PC-3 (cell line): ENCODE measurements around the gene CDKN1B.

Experiments used
- EZH2 ChIP-seq: fragments of 300-600 bp; sonication (generic); IDR thresholded peaks from one replicate; pipeline ENCODE4 v1.6.1; 2017; ENCODE audit warnings: antibody characterized with exemption, mild to moderate bottlenecking, low read length; ENCODE audit not compliant: unreplicated experiment
- EZH2phosphoT487 ChIP-seq: fragments of 300-600 bp; sonication (generic); IDR thresholded peaks from 2 replicates; pipeline ENCODE4 v1.6.1; 2018; ENCODE audit warnings: mild to moderate bottlenecking, antibody characterized with exemption, low read length, borderline replicate concordance
- TF ChIP-seq, protein P1 (sequence below): fragments of 300-600 bp; sonication (generic); conservative IDR thresholded peaks from 2 replicates; pipeline ENCODE4 v1.5.1; 2017; ENCODE audit warnings: antibody characterized with exemption, low read depth, mild to moderate bottlenecking, low read length

DNA sequence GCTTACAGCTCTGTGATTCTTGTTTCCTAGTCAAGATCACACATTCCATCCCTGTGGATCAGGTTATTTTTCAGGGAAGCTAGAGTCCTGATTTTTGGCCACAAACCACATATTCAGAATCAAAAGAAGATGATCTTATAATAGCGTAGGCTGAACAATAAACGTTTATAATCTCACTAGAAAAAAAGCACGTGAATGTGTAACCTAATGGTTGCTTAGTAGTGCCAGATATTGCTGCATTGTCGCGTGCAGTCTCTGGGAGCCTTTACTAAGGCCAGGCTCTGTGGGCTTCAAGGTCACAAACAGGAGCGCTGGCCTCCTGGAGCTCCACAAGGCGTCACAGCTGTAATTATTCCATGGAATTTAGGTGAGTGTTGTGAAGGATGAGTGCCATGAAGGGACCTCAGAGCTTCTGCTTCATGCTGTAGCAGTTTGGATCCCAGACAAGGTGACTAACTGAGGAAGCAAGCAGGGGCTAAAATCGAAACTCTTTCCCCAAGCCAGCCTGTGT, 17.4 kb downstream of the CDKN1B start:
- TF ChIP-seq EZH2 (no peak), EZH2phosphoT487 (no peak)
- TF ChIP-seq, protein P1, sequence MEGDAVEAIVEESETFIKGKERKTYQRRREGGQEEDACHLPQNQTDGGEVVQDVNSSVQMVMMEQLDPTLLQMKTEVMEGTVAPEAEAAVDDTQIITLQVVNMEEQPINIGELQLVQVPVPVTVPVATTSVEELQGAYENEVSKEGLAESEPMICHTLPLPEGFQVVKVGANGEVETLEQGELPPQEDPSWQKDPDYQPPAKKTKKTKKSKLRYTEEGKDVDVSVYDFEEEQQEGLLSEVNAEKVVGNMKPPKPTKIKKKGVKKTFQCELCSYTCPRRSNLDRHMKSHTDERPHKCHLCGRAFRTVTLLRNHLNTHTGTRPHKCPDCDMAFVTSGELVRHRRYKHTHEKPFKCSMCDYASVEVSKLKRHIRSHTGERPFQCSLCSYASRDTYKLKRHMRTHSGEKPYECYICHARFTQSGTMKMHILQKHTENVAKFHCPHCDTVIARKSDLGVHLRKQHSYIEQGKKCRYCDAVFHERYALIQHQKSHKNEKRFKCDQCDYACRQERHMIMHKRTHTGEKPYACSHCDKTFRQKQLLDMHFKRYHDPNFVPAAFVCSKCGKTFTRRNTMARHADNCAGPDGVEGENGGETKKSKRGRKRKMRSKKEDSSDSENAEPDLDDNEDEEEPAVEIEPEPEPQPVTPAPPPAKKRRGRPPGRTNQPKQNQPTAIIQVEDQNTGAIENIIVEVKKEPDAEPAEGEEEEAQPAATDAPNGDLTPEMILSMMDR = no peak
